HepG2 (cell line): ENCODE results near the gene HNRNPUL1. TPM values are rescaled to one million over a fixed set of nuclear protein-coding genes. Genes with fewer than 3 reads are reported as not detected.
A peak's percentile ranks its signal among the peaks of the same experiment; 100 is the strongest.

Experiments
- ARNT2 ChIP-seq: sonication (generic); formaldehyde crosslinking; IDR thresholded peaks from 2 replicates; pipeline ENCODE4 v1.8.0; 2022; ENCODE audit warnings: mild to moderate bottlenecking, low read depth, missing genetic modification reagents, moderate library complexity
- CEBPB ChIP-seq: IDR thresholded peaks from 2 replicates; pipeline ENCODE4 v1.6.1; 2011; ENCODE audit warnings: low read depth, low read length, improper control_type of control experiment, borderline replicate concordance
- DRAP1 ChIP-seq: IDR thresholded peaks from 2 replicates; pipeline ENCODE4 v1.6.1; 2016; ENCODE audit warnings: missing genetic modification reagents, missing compliant biosample characterization
- MBNL3 ChIP-seq: fragments of 250-450 bp; sonication (Bioruptor Pico); conservative IDR thresholded peaks from 2 replicates; pipeline ENCODE4 v1.8.0; 2022; ENCODE audit warnings: mild to moderate bottlenecking, inconsistent platforms
- MIER3 ChIP-seq: IDR thresholded peaks from 2 replicates; pipeline ENCODE4 v1.6.1; 2016; ENCODE audit warnings: missing compliant biosample characterization, borderline replicate concordance
- RBAK ChIP-seq: sonication (generic); formaldehyde crosslinking; IDR thresholded peaks from 2 replicates; pipeline ENCODE4 v1.5.1; 2020; ENCODE audit warnings: mild to moderate bottlenecking, missing genetic modification reagents
- SYNCRIP ChIP-seq: fragments of 200-400 bp; formaldehyde crosslinking; IDR thresholded peaks from 2 replicates; pipeline ENCODE4 v1.6.1; 2018; ENCODE audit warnings: mild to moderate bottlenecking, low read depth, low read length; ENCODE audit not compliant: insufficient read depth
- ZBTB33 ChIP-seq: sonication (generic); formaldehyde crosslinking; IDR thresholded peaks from 2 replicates; pipeline ENCODE4 v1.4.0; 2020; ENCODE audit warnings: missing genetic modification reagents
- ZBTB8A ChIP-seq: sonication (generic); formaldehyde crosslinking; IDR thresholded peaks from 2 replicates; pipeline ENCODE4 v1.4.0; 2020; ENCODE audit warnings: mild to moderate bottlenecking, low read depth, missing genetic modification reagents, borderline replicate concordance
- ZHX2 ChIP-seq, 2 experiments: sonication (generic) in 1 of 2; formaldehyde crosslinking in 1 of 2; IDR thresholded peaks; 2 replicates each; pipeline versions ENCODE4 v1.6.1 to v1.9.0; 2014 to 2022; ENCODE audit warnings: antibody characterized with exemption in 1 of 2, borderline replicate concordance in 1 of 2, inconsistent platforms in 1 of 2, low read depth in 1 of 2, missing genetic modification reagents in 1 of 2
- ZNF138 ChIP-seq: sonication (generic); formaldehyde crosslinking; IDR thresholded peaks from 2 replicates; pipeline ENCODE4 v1.5.0; 2020; ENCODE audit warnings: mild to moderate bottlenecking, low read depth, missing genetic modification reagents
- ZNF17 ChIP-seq: sonication (generic); formaldehyde crosslinking; IDR thresholded peaks from 2 replicates; pipeline ENCODE4 v1.5.0; 2020; ENCODE audit warnings: mild to moderate bottlenecking, missing genetic modification reagents
- ZNF547 ChIP-seq: sonication (generic); formaldehyde crosslinking; IDR thresholded peaks from 2 replicates; pipeline ENCODE4 v1.5.1; 2020; ENCODE audit warnings: mild to moderate bottlenecking, missing genetic modification reagents
- ZNF576 ChIP-seq: sonication (generic); formaldehyde crosslinking; IDR thresholded peaks from 2 replicates; pipeline ENCODE4 v1.4.0; 2020; ENCODE audit warnings: mild to moderate bottlenecking, missing genetic modification reagents
- ZNF674 ChIP-seq: sonication (generic); formaldehyde crosslinking; IDR thresholded peaks from 2 replicates; pipeline ENCODE4 v1.5.0; 2020; ENCODE audit warnings: low read depth, mild to moderate bottlenecking, missing genetic modification reagents
- ZNF737 ChIP-seq: sonication (generic); formaldehyde crosslinking; IDR thresholded peaks from 2 replicates; pipeline ENCODE4 v1.5.0; 2020; ENCODE audit warnings: missing genetic modification reagents, mild to moderate bottlenecking, borderline replicate concordance
- ZNF792 ChIP-seq: IDR thresholded peaks from 2 replicates; pipeline ENCODE4 v1.6.1; 2016
- polyA plus RNA-seq, 8 experiments: library from polyadenylated mRNA; depleted of rRNA in 3 of 8; stranded (reverse) in 7 of 8; unstranded in 1 of 8; fragments of >200 nt; fragmentation: Illumina TruSeq in 4 of 8; extraction: Trizol in 4 of 8; gene quantifications; 2 replicates each; pipeline versions ENCODE4 v1.2.1 to v1.2.3, GENCODE V29; 2011 to 2016; ENCODE audit warnings: low read depth in 4 of 8, missing spikeins in 1 of 8, mixed read lengths in 1 of 8; ENCODE audit not compliant: insufficient read depth in 1 of 8
- total RNA-seq, 5 experiments: library from RNA; depleted of rRNA; stranded (reverse); fragments of >200 nt; fragmentation: Illumina TruSeq; extraction: Trizol; gene quantifications; 2 replicates each; pipeline ENCODE4 v1.2.3, GENCODE V29; 2016; ENCODE audit warnings: low read depth in 1 of 5

The HNRNPUL1 gene
- total and polyA plus RNA-seq, 2 of the 13 experiments (the other 11 are each of a cell fraction or from before 2014, with no cell fraction given): 30.9 to 81.7 TPM

- 0 out of 2 replicates have a peak, but pooled peaks have one; percentile 19 for TF ChIP-seq ZHX2 (IDR thresholded peaks at IDR 0.05; ENCODE audit: low read depth)
- TF ChIP-seq ZHX2 (CRISPR knock-in tag; IDR thresholded peaks at IDR 0.05; ENCODE audit: borderline replicate concordance): no peak
- no peak; the same call in 1 of the 2 replicates for TF ChIP-seq ZBTB33 (CRISPR knock-in tag)
- TF ChIP-seq ZNF674 (CRISPR knock-in tag): 0 out of 2 replicates have a peak, but pooled peaks have one; percentile 66
- TF ChIP-seq CEBPB: no peak
- TF ChIP-seq MIER3: 0 out of 2 replicates have a peak, but pooled peaks have one; percentile 18
- no peak for TF ChIP-seq ZBTB8A (CRISPR knock-in tag)
- no peak for TF ChIP-seq SYNCRIP
- TF ChIP-seq DRAP1 (CRISPR knock-in tag): no peak
- TF ChIP-seq ZNF138: peak; percentile 61; the same call in 1 of the 2 replicates
- peak; percentile 45; the same call in 1 of the 2 replicates for TF ChIP-seq ARNT2 (CRISPR knock-in tag)
- TF ChIP-seq RBAK (CRISPR knock-in tag): no peak
- TF ChIP-seq ZNF792: peak; percentile 16; the same call in 1 of the 2 replicates
- no peak for TF ChIP-seq ZNF17
- TF ChIP-seq ZNF737 (CRISPR knock-in tag): no peak
- TF ChIP-seq ZNF576 (CRISPR knock-in tag): no peak
- TF ChIP-seq ZNF547 (CRISPR knock-in tag): peak; percentile 74; the same call in 1 of the 2 replicates
- no peak for TF ChIP-seq MBNL3
Observed at GRCh38 chr19:41226053-41226873, 37.9 kb upstream of the HNRNPUL1 start (continued).
